Stimulated activated CD8-positive, alpha-beta memory T cell treated with anti-CD3 and anti-CD28 coated beads, Interleukin-15, amount 100 ng/mL, for 1 hour (primary cell): ENCODE measurements around the gene GSKIP.
"Not testable (repeated sequence)": the region's sequence is repeated elsewhere in the genome, so short reads cannot be mapped to it uniquely, and the experiment has no call there.

Experiments
- DNase-seq: peaks from one replicate; pipeline ENCODE4 v3.0.0-alpha.2; 2020; ENCODE audit warnings: low read depth

The GSKIP gene

GRCh38 chr14:96362965-96363750 is at the start of gene GSKIP, which contains the start of gene ATG2B:
Gene GSKIP (plus strand): TSS chr14:96363526. CDS start chr14:96382248, 18,722 bp downstream.
Gene ATG2B (minus strand): TSS chr14:96363341. CDS start chr14:96362976, 365 bp downstream.
- peak; percentile 96 for DNase-seq

GRCh38 chr14:96316087-96316486 is 47.2 kb upstream of the GSKIP start:
- no peak for DNase-seq

- DNase-seq, result no peak
These were observed 44.5 kb upstream of the GSKIP start for GRCh38 chr14:96318836-96319235.

- no peak for DNase-seq
These were observed 42.7 kb upstream of the GSKIP start for GRCh38 chr14:96320605-96321004.

- no peak for DNase-seq
These were observed 39.1 kb upstream of the GSKIP start for GRCh38 chr14:96324219-96324618.

GRCh38 chr14:96338551-96338950 is 24.8 kb upstream of the GSKIP start:
- DNase-seq, result no peak

GRCh38 chr14:96341323-96341722 is 22.0 kb upstream of the GSKIP start:
- DNase-seq, result no peak

GRCh38 chr14:96345669-96346068 is 17.7 kb upstream of the GSKIP start:
- no peak for DNase-seq

GRCh38 chr14:96347957-96348356 is 15.4 kb upstream of the GSKIP start:
- DNase-seq, result not testable (repeated sequence)

GRCh38 chr14:96349286-96350075 is 13.8 kb upstream of the GSKIP start:
- no peak for DNase-seq

GRCh38 chr14:96351986-96352385 is 11.3 kb upstream of the GSKIP start:
- no peak for DNase-seq

GRCh38 chr14:96352708-96353107 is 10.6 kb upstream of the GSKIP start:
- DNase-seq, result no peak

GRCh38 chr14:96354246-96354645 is 9.1 kb upstream of the GSKIP start:
- DNase-seq, result no peak

GRCh38 chr14:96357216-96357615 is 6.1 kb upstream of the GSKIP start:
- DNase-seq, result no peak

GRCh38 chr14:96359959-96360358 is 3.4 kb upstream of the GSKIP start:
- no peak for DNase-seq

- peak; percentile 16 for DNase-seq
These were observed 1.0 kb upstream of the GSKIP start for GRCh38 chr14:96362071-96362964.

- peak; percentile 4 for DNase-seq
These were observed 518 bp downstream of the GSKIP start for GRCh38 chr14:96363751-96364336.

GRCh38 chr14:96364962-96365361 is 1.6 kb downstream of the GSKIP start:
- DNase-seq, result no peak

GRCh38 chr14:96368534-96368933 is 5.2 kb downstream of the GSKIP start:
- DNase-seq, result no peak

GRCh38 chr14:96370528-96370927 is 7.2 kb downstream of the GSKIP start:
- no peak for DNase-seq

- no peak for DNase-seq
These were observed 10.2 kb downstream of the GSKIP start for GRCh38 chr14:96373538-96373937.

- DNase-seq, result no peak
These were observed 12.8 kb downstream of the GSKIP start for GRCh38 chr14:96376093-96376492.
